WTC11 (cell line): ENCODE results near the gene QRFP.

Experiments used
- CTCF ChIP-seq: fragments of 200-600 bp; IDR thresholded peaks from 2 replicates; pipeline ENCODE4 v1.8.0; 2022; ENCODE audit warnings: antibody characterized with exemption
- GRHL2 ChIP-seq: fragments of 250-450 bp; sonication (Bioruptor Pico); IDR thresholded peaks from 2 replicates; pipeline ENCODE4 v1.8.0; 2022; ENCODE audit warnings: mild to moderate bottlenecking, moderate library complexity; ENCODE audit not compliant: insufficient replicate concordance, severe bottlenecking
- RELA ChIP-seq: sonication (generic); formaldehyde crosslinking; IDR thresholded peaks from 2 replicates; pipeline ENCODE4 v1.8.1; 2022; ENCODE audit warnings: missing genetic modification reagents, mild to moderate bottlenecking, borderline replicate concordance
- SMAD3 ChIP-seq: sonication (generic); formaldehyde crosslinking; IDR thresholded peaks from 2 replicates; pipeline ENCODE4 v1.8.0; 2022; ENCODE audit warnings: missing genetic modification reagents, mild to moderate bottlenecking, borderline replicate concordance
- TCF7 ChIP-seq: sonication (generic); formaldehyde crosslinking; IDR thresholded peaks from 2 replicates; pipeline ENCODE4 v1.8.0; 2022; ENCODE audit warnings: mild to moderate bottlenecking, low read depth, missing genetic modification reagents, moderate library complexity
- TEAD4 ChIP-seq: sonication (generic); formaldehyde crosslinking; IDR thresholded peaks from 2 replicates; pipeline ENCODE4 v1.8.0; 2022; ENCODE audit warnings: mild to moderate bottlenecking, missing genetic modification reagents
- USF2 ChIP-seq: sonication (generic); formaldehyde crosslinking; IDR thresholded peaks from 2 replicates; pipeline ENCODE4 v1.8.1; 2023; ENCODE audit warnings: mild to moderate bottlenecking, missing genetic modification reagents, moderate library complexity
- ZNF423 ChIP-seq: fragments of 250-450 bp; sonication (Bioruptor Pico); IDR thresholded peaks from 2 replicates; pipeline ENCODE4 v2.1.2; 2022; ENCODE audit warnings: mild to moderate bottlenecking, moderate library complexity
- TF ChIP-seq, protein P1 (sequence below): sonication (generic); formaldehyde crosslinking; conservative IDR thresholded peaks from 2 replicates; pipeline ENCODE4 v1.8.1; 2023; ENCODE audit warnings: mild to moderate bottlenecking, low read depth, missing genetic modification reagents, moderate library complexity

DNA sequence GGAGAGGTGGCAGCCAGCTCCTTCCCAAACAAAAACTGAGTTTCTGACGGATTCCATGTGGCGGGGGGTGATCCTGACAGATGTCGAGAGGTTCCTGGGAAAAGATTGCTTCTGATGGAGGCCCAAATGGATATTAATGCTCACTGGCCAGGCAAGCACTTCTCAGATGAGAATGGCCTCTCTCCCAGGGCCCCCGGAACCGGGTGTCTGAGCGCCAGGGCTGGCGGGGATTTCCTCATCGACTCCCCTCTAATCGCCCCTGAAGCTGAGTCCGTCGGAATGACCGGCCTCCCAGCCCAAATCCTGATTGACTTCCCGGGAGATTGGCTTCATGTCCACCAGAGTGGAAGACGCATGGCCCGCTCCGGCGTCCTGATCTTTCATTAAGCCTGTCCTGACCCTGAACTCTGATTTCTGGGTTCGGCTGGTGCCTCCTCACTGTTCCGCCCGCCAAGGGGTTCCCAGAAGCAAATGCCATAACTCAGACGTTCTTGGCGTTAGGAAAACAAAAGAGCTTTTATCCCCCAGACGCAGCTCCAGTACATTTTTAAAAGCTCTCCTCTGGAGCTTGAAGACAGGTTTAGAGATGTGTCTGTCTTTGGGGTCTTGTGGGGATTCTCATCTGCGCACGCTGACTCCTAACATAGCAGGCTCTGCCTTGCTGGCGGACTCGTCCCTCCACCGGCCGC is 24.8 kb upstream of the QRFP start:
- TF ChIP-seq TEAD4 (no peak), CTCF (no peak), TCF7 (CRISPR knock-in tag) (no peak), ZNF423 (CRISPR knock-in tag) (no peak), USF2 (CRISPR knock-in tag) (no peak), GRHL2 (CRISPR knock-in tag) (no peak), RELA (CRISPR knock-in tag) (no peak), SMAD3 (no peak)
- TF ChIP-seq, protein P1, sequence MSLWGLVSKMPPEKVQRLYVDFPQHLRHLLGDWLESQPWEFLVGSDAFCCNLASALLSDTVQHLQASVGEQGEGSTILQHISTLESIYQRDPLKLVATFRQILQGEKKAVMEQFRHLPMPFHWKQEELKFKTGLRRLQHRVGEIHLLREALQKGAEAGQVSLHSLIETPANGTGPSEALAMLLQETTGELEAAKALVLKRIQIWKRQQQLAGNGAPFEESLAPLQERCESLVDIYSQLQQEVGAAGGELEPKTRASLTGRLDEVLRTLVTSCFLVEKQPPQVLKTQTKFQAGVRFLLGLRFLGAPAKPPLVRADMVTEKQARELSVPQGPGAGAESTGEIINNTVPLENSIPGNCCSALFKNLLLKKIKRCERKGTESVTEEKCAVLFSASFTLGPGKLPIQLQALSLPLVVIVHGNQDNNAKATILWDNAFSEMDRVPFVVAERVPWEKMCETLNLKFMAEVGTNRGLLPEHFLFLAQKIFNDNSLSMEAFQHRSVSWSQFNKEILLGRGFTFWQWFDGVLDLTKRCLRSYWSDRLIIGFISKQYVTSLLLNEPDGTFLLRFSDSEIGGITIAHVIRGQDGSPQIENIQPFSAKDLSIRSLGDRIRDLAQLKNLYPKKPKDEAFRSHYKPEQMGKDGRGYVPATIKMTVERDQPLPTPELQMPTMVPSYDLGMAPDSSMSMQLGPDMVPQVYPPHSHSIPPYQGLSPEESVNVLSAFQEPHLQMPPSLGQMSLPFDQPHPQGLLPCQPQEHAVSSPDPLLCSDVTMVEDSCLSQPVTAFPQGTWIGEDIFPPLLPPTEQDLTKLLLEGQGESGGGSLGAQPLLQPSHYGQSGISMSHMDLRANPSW (CRISPR knock-in tag) = no peak
